Measurements from ENCODE around the gene GCM1.

The GCM1 gene

GRCh38 chr6:53151676-53152075 lies 3.0 kb upstream of the GCM1 start:
- no peak for DNase-seq

- no peak for DNase-seq
Observed at GRCh38 chr6:53144802-53145201, 3.8 kb downstream of the GCM1 start.

DNA sequence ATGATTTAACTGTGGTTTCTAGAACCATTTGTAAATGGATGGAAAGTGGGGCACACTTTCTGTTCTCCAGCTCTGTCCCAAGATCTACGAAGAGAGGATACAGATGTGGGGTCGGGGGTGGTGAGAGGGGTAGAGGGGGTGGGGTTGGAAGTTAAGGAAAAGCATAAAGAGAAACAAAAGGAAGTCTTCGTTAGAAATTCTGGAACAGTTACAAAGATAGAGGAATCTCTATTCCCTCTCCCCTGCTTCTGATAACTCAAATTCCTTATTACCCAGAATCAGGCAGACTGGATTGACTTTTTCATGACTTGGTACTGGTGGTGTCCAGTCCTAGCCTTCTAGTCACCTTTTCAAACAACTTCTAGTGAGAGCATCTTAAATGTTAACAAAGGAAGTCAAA lies 4.9 kb downstream of the GCM1 start:
- no peak for DNase-seq

DNA sequence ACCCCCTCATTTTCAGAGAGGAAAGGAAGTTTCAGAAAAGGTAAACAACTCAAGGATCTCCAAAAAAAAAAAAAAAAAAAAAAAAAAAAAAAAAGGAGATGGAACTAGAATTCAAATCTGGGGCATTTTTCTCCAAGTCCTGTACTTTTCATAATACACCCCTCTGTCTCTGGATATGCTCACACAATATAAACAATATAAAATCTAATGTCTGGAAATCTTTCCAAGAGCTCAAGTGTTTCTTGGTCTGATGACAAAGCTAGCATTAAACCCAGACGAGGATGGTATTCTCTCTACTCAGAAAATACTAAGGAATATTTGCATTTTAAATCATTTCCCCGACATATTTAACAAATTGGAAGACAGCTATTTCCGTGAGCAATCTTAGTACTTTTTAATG lies 5.8 kb downstream of the GCM1 start:
- DNase-seq, result no peak

- DNase-seq, result no peak
Observed at GRCh38 chr6:53139841-53140413, 8.7 kb downstream of the GCM1 start.

DNA sequence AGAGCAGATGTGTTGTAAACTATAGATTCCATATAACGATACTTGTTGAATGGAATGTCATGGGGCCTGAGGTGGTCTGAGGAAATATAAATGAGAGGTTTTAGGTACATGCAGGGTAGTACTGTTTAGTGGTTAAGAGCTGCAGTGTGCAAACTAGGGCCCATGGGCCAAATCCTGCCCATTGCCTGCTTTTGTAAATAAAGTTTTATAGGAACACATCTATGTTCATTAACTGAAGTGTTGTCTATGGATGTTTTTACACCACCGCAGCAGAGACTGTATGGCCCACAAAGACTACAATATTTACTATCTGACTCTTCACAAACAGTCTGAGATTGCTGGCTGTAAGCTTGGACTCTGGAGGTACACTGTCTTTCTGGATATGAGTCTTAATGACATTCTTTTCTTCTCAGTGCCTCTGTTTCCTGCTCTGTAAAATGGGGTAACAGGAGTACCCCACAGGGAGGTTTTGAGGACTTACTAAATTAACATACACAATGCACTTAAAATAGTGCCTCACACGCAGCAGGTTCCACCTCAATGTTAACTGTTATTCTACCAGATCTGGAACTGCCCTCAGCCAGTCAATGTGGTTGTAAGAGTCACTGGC lies 12.5 kb downstream of the GCM1 start:
- no peak for DNase-seq

- peak; percentile 21 for DNase-seq
Observed at GRCh38 chr6:53134601-53135235, 13.9 kb downstream of the GCM1 start.

- DNase-seq, result no peak
Observed at GRCh38 chr6:53133961-53134360, 14.7 kb downstream of the GCM1 start.

- DNase-seq, result no peak
Observed at GRCh38 chr6:53130569-53131290, 17.9 kb downstream of the GCM1 start.

DNA sequence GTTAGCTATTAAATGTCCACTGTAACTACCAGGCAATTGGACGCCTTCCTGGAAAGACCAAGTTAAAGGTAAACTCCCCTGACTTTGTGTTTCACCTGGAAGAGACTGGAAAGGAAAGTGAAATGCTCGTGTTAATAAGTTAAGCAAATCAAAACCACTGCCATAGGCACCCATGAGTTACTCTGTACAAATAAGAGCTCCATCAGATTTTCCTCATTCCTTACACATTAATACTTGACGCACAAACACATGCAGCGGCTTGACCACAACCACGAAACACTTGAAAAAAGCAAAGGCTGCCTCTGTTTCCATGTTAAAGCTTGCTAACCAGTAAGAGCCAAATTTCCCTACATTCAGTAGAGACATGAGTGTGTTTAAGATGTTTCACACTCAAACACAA lies 19.8 kb downstream of the GCM1 start:
- DNase-seq, result no peak

DNA sequence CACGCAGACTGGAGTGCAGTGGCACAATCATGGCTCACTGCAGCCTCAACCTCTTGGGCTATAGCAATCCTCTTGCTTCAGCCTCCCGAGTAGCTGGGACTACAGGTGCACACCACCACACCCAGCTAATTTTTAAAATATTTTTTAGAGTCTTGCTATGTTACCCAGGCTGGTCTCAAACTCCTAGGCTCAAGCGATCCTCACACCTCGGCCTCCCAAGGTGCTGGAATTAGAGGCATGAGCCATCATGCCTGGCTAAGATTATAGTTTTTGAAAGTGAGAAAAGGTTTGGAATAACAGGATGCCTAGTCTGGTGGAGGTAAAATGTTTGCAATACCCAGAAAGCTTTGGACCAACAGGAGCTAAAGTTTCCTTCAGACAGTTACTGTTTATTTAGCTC lies 23.4 kb downstream of the GCM1 start:
- no peak for DNase-seq

DNA sequence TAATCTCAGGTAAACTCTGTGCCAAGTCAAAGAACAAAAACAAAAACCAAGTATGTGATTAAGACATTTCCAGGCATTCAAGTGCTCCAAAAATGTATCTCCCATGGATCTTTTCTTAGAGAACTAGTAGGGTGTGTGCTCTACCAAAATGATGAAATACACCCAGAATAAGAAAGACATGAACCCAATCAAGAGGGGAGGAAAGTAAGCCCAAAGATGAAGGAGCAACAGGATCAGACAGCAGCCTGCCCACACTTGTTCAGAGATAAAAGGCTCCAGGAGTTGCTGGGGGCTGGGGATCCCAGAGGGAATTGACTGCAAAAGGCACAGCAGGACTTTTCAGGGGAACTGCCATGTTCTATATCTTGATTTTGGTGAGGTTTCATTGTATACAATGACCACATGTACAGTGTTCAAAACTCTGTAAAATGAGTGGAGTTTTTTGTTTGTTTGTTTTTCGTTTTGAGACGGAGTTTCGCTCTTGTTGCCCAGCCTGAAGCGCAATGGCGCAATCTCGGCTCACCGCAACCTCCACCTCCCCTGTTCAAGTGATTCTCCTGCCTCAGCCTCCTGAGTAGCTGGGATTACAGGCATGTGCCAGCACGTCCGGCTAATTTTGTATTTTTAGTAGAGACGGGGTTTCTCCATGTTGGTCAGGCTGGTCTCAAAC lies 24.4 kb downstream of the GCM1 start:
- no peak for DNase-seq

- DNase-seq, result peak; percentile 39
Observed at GRCh38 chr6:53119772-53120409, 28.8 kb downstream of the GCM1 start.

GRCh38 chr6:53119349-53119748 lies 29.3 kb downstream of the GCM1 start:
- no peak for DNase-seq

- DNase-seq, result no peak
Observed at GRCh38 chr6:53115741-53116140, 32.9 kb downstream of the GCM1 start.

GRCh38 chr6:53115113-53115512 lies 33.5 kb downstream of the GCM1 start:
- DNase-seq, result no peak

GRCh38 chr6:53113742-53114141 lies 34.9 kb downstream of the GCM1 start:
- no peak for DNase-seq

- no peak for DNase-seq
Observed at GRCh38 chr6:53112871-53113270, 35.8 kb downstream of the GCM1 start.

- DNase-seq, result no peak
Observed at GRCh38 chr6:53112404-53112803, 36.2 kb downstream of the GCM1 start.

DNA sequence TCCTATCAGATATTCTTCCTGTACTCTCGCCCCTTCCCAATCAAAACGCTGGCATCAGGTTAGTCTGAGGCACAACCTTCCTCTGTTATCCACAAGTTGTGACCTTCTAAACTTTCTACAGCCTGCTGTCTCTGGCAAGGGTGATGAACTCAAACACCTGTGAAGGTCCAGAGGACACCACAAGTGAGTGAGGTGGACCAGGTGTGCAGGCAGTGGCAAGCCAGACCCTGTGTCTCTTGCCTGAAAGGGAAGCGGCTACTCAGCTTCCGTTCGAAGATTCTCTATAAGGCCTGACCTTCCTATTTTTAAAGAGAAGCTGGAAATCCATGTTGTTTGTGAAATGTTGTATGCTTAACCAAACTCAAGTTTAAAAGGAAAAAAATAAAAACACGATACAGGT lies 36.8 kb downstream of the GCM1 start:
- DNase-seq, result no peak

DNA sequence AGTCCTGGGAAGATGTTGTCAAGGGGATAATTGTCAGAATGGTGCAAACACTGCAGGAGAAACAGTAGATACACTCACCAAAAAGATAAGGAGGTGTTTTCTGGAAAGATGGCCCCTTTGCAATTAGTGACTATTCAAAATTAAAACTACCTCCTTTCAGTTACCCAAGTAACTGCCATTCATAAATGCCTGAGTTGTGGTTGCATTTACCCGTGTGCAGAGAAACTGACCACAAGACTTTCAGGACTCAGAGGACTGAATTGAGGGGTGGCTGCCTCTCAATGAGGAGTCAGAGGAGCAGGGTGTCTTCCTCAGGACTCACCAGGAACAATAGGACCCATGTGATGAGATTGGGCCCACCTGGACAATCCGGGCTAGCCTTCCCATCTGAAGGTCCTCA lies 39.0 kb downstream of the GCM1 start:
- no peak for DNase-seq

DNA sequence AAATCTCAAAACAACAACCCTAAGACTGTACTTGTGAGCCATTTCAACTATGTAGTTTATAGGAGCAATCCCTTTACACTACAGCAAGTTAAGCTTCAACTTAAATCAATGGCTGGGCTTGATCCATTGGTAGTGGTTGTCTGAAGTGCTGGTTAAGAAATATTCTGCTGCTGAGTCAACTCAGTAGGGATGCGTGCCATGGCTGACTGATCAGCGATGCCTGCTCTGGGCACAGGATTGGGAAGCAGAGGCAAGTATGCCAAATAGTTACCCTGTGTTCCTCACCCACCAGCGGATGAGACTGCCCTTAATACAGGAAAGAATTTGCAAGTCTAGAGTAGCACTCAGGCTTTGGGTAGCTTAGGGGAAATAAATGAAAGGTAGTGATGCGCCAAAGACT lies 41.5 kb downstream of the GCM1 start:
- peak; percentile 63 for DNase-seq

- no peak for DNase-seq
Observed at GRCh38 chr6:53104916-53105315, 43.7 kb downstream of the GCM1 start.

Measured in NCI-H226 (cell line).